GM18520 (cell line): Measurements from ENCODE around the gene SIN3B.
"Not testable (repeated sequence)": the region's sequence is repeated elsewhere in the genome, so short reads cannot be mapped to it uniquely, and the experiment has no call there.

Source experiments
- ATAC-seq: cut with Tn5 transposase; IDR thresholded peaks from one replicate; pipeline ENCODE4 v1.9.1; 2021; ENCODE audit not compliant: unreplicated experiment

SIN3B gene

DNA sequence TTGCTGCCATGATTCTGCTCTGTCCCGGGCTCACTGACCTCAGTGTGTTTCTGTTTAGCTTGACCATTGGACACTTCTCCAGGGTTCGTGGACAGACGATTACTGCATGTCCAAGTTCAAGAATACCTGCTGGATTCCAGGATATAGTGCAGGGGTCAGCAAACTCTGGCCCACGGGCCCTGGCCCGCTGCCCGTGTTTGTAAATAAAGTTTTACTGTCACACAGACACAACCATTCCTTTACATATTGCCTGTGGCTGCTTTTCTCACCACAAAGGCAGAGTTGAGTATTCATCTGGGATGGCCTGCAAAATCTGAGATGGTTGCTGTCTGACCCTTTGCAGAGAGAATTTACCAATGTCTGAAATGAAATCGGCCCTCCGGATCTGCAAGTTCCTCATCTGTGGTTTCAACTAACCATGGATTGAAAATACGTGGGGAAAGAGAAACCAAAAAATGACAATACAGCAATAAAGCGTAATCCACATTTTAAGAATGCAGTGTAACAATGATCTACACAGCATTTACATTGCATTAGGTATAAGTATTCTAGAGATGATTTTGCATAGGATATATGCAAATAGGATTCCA is 33.7 kb downstream of the SIN3B start:
- ATAC-seq: no peak

DNA sequence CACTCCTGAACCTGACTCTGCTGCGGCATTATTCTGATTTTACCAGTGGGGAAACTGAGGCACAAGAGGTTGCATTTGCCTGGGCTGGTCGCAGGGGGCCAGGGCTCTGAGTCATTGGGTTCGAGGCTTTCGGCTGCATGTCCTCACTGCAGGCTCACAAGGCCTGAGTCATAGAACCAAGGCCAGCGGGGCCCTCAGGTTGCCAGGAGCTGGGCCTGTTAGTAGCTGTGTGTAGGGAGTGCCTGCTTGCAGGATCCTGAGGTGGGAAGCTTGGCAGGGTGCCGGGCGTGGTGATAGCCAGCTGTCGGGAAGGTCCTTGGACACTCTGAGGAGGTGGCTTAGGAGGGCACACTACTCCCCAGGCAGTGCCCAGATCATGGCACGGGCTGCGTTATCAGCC is 38.0 kb downstream of the SIN3B start:
- no peak for ATAC-seq

DNA sequence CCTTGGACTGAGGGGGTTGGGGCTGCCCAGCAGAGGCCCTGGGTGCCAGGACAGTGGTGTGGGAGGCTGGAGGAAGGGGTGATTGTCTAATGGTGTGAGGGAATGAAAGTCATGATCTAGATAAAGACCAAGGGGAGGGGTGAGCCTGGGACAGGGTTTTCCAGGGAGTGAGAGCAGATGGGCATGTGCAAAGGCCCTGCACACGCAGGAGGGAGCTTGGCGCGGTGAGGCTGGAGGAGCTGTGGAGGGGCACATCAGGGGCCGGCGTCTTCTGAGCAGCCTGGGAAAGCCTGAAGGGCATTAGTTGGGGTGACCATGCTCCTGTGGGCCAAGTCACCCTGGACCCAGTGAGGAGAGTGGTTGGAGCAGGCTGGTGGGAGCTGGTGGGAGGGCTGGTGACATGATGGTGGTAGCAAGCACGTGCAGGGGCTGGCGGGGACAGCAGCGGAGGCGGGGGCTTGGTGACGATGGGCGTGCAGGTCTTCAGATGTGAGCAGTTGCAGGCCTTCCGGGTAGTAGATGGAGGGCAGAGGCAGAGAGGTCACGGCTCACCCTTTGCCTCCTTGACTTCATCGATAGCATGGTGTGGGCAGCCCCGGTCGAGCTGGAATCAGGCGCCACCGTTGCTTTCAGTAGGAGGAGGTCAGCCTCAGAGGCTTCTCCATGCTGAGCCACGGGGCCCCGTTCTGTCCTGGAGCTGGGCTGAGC is 39.4 kb downstream of the SIN3B start:
- ATAC-seq: no peak

DNA sequence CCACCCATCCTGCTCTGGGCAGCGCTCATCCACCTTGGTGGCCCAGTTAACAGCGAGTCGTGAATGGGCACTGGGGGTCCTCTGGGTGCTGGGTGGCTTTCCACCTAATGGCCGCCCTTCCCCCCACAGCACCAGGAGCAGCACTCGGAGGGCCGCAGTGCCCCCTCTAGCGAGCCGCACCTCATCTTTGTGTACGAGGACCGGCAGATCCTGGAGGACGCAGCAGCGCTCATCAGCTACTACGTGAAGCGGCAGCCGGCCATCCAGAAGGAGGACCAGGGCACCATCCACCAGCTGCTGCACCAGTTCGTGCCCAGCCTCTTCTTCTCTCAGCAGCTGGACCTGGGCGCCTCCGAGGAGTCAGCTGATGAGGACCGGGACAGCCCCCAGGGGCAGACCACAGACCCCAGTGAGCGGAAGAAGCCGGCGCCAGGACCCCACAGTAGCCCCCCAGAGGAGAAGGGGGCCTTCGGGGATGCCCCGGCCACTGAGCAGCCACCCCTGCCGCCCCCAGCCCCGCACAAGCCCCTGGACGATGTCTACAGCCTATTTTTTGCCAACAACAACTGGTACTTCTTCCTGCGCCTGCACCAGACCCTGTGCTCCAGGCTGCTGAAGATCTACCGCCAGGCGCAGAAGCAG is 40.3 kb downstream of the SIN3B start:
- ATAC-seq: no peak

DNA sequence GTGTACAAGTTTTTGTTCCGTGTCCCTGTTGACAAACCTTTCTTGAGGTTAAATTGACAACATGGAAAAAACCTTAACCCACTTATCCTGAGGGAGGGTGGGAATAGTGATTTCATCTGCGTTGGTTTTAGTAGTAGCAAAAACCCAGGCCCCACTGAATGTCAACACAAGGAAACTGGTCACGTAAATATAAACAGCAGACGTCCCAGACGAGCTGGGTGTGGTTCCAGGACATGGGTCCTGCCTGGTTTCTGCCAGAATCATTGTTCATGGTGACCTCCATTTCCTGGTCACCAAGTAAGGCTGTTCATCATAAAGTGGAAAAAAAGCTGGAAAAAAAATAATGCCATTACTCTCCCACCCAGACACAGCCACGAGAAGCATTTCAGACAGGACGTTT is 42.7 kb downstream of the SIN3B start:
- no peak for ATAC-seq

DNA sequence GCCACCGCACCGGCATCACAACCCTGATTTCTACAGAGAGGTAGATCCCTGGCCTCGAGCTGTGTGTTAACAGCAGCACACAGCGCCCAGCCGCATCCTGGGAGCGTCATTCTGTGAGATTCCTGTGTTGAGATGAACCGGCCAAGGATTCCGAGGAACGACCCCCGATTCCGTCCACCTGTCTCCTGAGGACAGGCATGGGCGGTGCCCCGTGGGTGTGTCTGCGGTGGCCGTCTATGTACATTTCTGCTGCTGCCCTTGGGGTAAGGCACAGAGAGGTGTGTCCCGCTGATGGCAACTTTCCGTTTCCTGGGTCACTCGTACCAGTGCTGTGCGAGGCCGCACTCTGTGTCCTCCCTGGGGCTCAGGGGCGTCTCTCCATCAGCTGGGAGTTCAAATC is 43.5 kb downstream of the SIN3B start:
- ATAC-seq: no peak

DNA sequence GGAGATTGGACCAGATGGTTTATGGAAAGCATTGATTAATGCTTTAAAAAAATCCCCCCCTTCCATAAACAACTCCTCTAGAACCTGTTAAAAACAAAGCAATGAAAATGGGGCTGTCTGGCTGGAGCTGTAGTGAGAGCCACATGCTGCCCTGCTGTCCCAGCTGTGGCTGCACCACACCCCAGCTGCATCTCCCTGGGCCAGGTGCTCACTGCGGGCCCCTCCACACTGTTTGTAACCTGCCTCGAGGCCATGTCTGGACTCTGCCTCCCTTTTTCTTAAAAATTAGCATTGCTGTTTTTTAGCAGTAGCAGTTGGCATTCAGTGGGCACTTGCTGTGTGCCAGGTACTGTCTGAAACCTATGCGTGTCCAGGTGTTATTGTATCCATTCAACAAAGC is 44.4 kb downstream of the SIN3B start:
- no peak for ATAC-seq

DNA sequence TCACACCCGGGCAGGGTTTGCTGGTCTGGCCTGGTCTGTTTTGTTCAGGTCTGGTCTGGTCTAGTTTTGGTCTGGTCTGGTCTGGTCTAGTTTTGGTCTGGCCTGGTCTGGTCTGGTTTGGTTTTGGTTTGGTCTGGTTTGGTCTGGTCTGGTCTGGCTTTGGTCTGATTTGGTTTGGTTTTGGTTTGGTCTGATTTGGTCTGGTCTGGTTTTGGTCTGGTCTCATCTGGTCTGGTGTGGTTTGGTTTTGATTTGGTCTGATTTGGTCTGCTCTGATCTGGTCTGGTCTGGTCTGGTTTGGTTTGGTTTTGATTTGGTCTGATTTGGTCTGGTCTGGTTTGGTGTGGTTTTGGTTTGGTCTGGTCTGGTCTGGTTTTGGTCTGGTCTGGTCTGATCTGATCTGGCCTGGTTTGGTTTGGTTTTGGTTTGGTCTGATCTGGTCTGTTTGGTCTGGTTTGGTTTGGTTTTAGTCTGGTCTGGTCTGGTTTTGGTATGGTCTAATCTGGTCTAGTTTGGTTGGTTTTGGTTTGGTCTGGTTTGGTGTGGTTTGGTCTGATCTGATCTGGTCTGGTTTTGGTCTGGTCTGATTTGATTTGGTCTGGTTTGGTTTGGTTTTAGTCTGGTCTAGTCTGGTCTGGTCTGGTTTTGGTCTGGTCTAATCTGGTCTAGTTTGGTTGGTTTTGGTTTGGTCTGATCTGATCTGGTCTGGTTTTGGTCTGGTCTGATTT is 45.2 kb downstream of the SIN3B start:
- no peak for ATAC-seq

DNA sequence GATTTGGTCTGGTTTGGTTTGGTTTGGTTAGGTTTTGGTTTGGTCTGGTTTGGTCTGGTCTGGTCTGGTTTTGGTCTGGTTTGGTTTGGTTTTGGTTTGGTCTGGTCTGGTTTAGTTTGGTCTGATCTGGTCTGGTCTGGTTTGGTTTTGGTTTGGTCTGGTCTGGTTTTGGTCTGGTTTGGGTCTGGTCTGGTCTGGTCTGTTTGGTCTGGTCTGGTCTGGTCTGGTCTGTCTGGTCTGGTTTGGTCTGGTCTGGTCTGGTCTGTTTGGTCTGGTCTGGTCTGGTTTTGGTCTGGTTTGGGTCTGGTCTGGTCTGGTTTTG is 45.7 kb downstream of the SIN3B start:
- ATAC-seq: not testable (repeated sequence)

DNA sequence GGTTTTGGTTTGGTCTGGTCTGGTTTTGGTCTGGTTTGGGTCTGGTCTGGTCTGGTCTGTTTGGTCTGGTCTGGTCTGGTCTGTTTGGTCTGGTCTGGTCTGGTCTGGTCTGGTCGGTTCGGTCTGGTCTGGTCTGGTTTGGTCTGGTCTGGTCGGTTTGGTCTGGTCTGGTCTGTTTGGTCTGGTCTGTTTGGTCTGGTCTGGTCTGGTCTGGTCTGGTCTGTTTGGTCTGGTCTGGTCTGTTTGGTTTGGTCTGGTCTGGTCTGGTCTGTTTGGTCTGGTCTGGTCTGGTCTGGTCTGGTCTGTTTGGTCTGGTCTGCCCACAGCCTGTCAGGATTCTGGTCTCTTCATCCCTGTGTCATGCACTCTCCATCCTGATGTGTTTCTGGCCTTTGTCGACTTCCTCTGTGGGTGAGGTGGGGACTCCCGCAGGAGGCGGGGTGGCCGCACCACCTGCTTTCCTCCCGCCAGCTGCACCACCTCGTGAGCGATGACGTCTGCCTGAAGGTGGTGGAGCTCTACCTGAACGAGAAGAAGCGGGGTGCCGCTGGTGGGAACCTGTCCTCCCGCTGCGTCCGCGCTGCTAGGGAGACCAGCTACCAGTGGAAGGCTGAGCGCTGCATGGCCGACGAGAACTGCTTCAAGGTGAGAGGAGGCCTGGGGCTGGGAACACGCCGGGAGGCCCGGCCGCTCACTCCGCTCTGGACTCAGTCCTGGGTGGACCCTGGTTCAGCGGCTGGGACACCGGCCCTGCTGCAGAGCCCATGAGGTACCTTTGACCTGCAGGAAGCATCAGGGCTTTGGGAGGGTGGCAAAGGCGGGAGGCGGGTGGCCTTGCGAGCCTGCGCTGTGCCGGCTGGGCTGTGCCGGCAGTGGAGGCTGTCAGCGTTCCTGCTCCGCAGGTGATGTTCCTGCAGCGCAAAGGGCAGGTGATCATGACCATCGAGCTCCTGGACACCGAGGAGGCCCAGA is 46.7 kb downstream of the SIN3B start:
- no peak for ATAC-seq

DNA sequence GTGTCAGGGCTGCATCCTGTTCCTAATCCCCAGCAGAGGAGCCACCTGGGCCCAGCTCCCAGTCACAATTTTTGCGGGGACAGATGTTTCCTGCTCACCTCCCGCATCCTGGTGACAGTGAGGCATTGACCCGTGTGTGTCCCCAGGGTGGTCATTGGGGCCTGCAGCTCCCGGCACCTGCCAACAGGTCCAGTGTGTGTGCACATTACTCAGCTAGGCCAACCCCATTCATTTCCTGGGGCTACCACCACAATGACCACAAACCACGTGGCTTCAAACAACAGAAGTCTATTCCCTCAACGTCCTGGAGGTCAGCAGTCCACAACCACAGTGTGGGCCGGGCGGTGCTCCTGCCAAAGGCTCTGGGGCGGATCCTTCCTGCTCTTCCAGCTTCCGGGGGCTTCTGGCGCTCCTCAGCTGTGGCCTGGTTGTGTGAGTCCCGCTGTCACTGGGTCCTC is 47.7 kb downstream of the SIN3B start:
- no peak for ATAC-seq

DNA sequence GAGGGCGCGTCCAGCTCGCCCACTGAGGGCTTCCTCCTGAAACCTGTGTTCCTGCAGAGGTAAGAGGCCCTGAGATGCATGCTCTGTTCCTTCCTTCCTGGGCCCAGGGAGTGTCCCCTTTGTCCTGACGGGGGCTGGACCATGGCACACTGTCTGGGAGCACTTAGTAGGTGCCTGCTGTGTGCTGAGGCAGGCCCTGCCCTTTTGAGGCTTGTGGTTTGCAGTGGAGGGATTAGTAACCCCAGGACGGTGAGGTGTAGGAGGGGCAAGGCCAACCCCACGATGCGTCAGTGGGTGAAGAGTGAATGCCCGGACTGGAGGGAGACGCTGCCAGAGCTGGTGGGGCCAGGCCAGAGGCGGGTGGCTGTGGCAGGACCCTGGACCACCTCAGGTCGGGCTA is 48.4 kb downstream of the SIN3B start:
- ATAC-seq: no peak

DNA sequence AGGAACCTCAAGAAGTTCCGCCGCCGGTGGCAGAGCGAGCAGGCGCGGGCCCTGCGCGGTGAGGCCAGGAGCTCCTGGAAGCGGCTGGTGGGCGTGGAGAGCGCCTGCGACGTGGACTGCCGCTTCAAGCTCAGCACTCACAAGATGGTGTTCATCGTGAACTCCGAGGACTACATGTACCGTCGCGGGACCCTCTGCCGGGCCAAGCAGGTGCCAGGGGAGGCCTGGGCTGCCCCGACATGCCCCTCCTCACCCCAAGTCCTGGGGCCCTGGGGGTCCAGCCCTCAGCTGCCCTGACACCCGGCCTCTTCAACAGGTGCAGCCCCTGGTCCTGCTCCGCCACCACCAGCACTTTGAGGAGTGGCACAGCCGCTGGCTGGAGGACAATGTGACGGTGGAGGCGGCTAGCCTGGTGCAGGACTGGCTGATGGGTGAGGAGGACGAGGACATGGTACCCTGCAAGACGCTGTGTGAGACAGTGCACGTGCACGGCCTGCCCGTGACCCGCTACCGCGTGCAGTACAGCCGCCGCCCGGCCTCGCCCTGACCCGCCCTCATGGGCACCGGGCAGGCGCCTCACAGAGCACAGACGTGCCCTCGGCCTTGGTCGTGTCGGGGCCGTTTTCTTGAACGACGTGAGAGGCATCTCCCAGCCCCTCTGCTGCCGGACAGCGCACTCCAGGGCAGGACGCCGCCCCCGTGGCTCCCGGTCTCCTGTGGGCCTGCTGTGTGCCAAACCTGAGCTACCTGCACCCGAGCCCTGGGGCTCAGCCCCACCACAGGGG is 49.2 kb downstream of the SIN3B start:
- ATAC-seq: no peak

DNA sequence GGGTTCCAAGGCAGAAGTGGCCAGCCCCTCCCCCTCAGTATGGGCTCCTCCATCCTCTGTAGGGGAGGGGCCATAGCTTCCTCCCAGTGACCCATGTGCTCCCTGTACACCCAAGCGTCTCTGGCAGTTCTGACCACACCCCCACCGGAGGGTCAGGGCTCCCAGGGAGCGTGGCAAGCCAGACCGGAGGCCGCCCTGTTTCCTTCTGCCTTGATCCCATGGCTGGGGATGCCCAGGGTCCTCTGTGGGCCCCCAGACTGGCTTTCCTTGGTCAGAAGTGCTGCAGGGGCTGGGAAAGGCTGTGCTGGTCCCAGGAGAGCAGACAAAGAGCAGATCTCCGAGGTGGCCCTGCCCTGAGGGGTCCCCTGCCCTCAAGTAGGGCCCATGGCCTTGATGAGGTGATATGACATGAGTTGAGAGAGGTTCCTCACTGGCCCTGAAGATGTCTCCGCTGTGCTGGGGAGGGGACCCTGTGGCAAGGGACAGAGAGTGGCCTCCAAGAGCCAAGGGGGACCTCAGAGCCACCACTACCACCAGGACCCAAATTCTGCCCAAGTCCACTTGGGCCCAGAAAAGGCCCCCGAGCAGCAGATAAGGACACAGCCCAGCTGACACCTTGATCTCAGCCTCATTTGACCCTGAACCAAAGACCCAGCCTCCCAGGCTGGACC is 51.8 kb downstream of the SIN3B start:
- no peak for ATAC-seq

DNA sequence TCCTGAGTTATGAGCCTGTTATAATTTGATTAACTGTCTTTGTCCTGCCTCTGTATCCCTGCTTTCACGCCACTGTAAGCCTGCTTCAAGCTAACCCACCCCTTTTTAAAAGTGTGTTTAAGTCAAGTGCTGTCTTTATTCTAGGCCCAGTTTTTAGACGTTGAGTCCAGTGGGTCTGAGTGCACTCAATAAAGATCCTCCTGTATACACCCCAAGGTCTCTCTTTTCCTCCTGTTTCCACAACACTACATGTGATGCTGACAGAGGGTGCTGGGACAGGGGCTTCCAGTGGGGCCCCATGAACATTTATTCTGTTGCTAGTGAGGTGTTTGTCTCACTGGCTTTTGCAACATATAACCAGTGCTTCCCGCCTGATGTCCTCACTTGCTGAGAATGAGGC is 52.9 kb downstream of the SIN3B start:
- no peak for ATAC-seq

DNA sequence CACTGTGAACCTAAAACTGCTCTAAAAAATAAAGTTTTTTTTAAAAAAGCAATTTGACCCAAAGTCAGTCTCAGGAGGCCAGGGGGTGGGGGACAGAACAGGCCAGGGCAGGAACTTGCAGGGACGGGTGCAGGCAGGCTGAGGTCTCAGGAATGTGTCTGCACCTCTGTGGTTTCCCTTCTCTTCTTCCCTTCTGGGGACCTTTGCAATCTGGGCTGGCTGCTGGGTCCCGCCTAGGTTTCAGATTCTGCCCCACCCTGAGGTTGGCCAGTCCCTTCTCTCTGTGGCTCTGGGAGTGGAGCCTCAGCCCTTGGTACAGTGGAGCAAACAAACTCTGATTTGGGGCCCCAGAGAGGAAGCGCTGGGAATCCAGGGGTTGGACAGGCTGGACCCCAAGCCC is 54.3 kb downstream of the SIN3B start:
- ATAC-seq: no peak

DNA sequence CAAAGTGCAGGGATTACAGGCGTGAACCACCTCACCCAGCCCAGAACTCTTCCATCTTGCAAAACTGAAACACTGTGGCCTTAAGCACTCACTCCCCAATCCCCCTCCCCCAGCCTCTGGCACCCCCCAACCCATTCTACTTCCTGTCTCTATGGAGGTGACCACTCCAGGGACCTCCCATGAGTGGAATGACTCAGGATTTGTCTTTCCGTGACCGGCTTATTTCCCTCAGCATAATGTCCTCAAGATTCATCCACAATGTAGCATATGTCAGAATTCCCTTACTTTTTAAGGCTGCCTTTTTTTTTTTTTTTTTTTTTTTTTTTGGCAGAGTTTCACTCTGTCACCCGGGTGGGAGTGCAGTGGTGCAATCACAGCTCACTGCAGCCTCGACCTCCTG is 56.0 kb downstream of the SIN3B start:
- no peak for ATAC-seq

DNA sequence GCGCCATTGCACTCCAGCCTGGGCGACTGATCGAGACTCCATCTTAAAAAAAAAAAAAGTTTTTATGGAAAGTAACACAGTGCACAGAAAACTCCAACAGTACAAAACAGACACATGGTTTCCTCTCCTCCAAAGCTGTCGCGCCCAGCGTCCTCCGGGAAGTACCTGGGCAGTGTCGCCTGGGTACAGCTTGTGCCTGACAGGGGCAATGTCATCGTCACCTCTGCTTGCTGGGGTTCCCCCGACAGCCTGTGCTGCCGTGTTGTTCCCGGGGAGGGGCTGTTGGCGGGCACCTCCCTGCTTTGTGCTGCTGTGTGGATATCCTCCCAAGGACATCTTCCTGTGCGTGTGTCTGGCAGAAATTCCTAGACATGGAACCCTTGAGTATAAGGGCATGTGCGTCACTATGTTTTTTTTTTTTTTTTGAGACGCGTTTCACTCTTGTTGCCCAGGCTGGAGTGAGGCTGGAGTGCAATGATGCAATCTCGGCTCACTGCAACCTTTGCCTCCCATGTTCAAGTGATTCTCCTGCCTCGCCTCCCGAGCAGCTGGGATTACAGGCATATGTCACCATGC is 57.2 kb downstream of the SIN3B start:
- no peak for ATAC-seq
